Ishikawa (cell line): ENCODE data around the gene PIR.

ENCODE experiments used
- EP300 ChIP-seq: IDR thresholded peaks from 2 replicates; pipeline ENCODE4 v1.6.1; 2012; ENCODE audit warnings: borderline replicate concordance
- TEAD4 ChIP-seq: IDR thresholded peaks from 2 replicates; pipeline ENCODE4 v1.6.1; 2012
- YY1 ChIP-seq: IDR thresholded peaks from 2 replicates; pipeline ENCODE4 v1.6.1; 2012; ENCODE audit warnings: low read depth

GRCh38 chrX:15511563-15511962 is 18.4 kb upstream of the PIR start:
- TF ChIP-seq EP300 (no peak), YY1 (no peak), TEAD4 (no peak)
